GM21528 (cell line): ENCODE data around the gene SORT1.
A peak's percentile ranks its signal among the peaks of the same experiment; 100 is the strongest.
"Not testable (repeated sequence)": the region's sequence is repeated elsewhere in the genome, so short reads cannot be mapped to it uniquely, and the experiment has no call there.

ENCODE experiments used
- ATAC-seq: cut with Tn5 transposase; IDR thresholded peaks from one replicate; pipeline ENCODE4 v1.9.1; 2021; ENCODE audit warnings: mild to moderate bottlenecking, moderate library complexity; ENCODE audit not compliant: unreplicated experiment, low FRiP score

SORT1 gene

GRCh38 chr1:109397581-109398342 is at the start of gene SORT1:
TSS of gene SORT1 (minus strand) at chr1:109397918. CDS start at chr1:109397892, 26 bp downstream.
- peak; percentile 67 for ATAC-seq

GRCh38 chr1:109445949-109446695 is 48.4 kb upstream of the SORT1 start:
- not testable (repeated sequence) for ATAC-seq

- ATAC-seq: no peak
Observed at GRCh38 chr1:109444346-109444745, 46.6 kb upstream of the SORT1 start.

GRCh38 chr1:109443476-109443875 is 45.8 kb upstream of the SORT1 start:
- no peak for ATAC-seq

- ATAC-seq: no peak
Observed at GRCh38 chr1:109441069-109441468, 43.4 kb upstream of the SORT1 start.

- ATAC-seq: no peak
Observed at GRCh38 chr1:109438798-109439297, 41.1 kb upstream of the SORT1 start.

- no peak for ATAC-seq
Observed at GRCh38 chr1:109434484-109434883, 36.8 kb upstream of the SORT1 start.

GRCh38 chr1:109433322-109433721 is 35.6 kb upstream of the SORT1 start:
- no peak for ATAC-seq

- ATAC-seq: no peak
Observed at GRCh38 chr1:109432336-109432735, 34.6 kb upstream of the SORT1 start.

- ATAC-seq: no peak
Observed at GRCh38 chr1:109427171-109427467, 29.4 kb upstream of the SORT1 start.

GRCh38 chr1:109426281-109427170 is 28.8 kb upstream of the SORT1 start, which contains the start of gene PSMA5:
TSS of gene PSMA5 (minus strand) at chr1:109426448. CDS start at chr1:109426330, 118 bp downstream.
- ATAC-seq: peak; percentile 98

- ATAC-seq: peak; percentile 35
Observed at GRCh38 chr1:109425391-109426280, 27.9 kb upstream of the SORT1 start.

GRCh38 chr1:109423498-109423897 is 25.8 kb upstream of the SORT1 start:
- no peak for ATAC-seq

- no peak for ATAC-seq
Observed at GRCh38 chr1:109412551-109412950, 14.8 kb upstream of the SORT1 start.

- no peak for ATAC-seq
Observed at GRCh38 chr1:109404838-109405237, 7.1 kb upstream of the SORT1 start.

GRCh38 chr1:109402025-109402424 is 4.3 kb upstream of the SORT1 start:
- no peak for ATAC-seq

- no peak for ATAC-seq
Observed at GRCh38 chr1:109400035-109400655, 2.4 kb upstream of the SORT1 start.

GRCh38 chr1:109399326-109399957 is 1.7 kb upstream of the SORT1 start:
- no peak for ATAC-seq
